Ascending aorta (tissue), 2 donors: ENCODE results near the gene ZFP62. TPM values are rescaled to one million over a fixed set of nuclear protein-coding genes. Genes with fewer than 3 reads are reported as not detected.
"Not testable (repeated sequence)": the region's sequence is repeated elsewhere in the genome, so short reads cannot be mapped to it uniquely, and the experiment has no call there.

Source experiments
- DNase-seq, 2 donors: peaks; one replicate each; pipeline ENCODE4 v3.0.0-alpha.2; 2019; ENCODE audit warnings: low spot score in 2 of 2
- H3K27ac ChIP-seq, 2 donors: fragments of 200-600 bp; sonication (generic); one replicate each; pipeline ENCODE4 v1.5.1; 2016 to 2017; ENCODE audit warnings: mild to moderate bottlenecking in 1 of 2
- H3K27me3 ChIP-seq: fragments of 200-600 bp; sonication (generic); one replicate; pipeline ENCODE4 v1.5.1; 2017
- H3K36me3 ChIP-seq, 2 donors: fragments of 200-600 bp; sonication (generic); one replicate each; pipeline ENCODE4 v1.5.1; 2016
- H3K4me1 ChIP-seq, 2 donors: fragments of 200-600 bp; sonication (generic); one replicate each; pipeline ENCODE4 v1.5.1; 2016 to 2017; ENCODE audit warnings: mild to moderate bottlenecking in 1 of 2
- H3K4me3 ChIP-seq, 2 donors: fragments of 200-600 bp; sonication (generic); one replicate each; pipeline ENCODE4 v1.5.1; 2016 to 2017; ENCODE audit warnings: mild to moderate bottlenecking in 1 of 2
- H3K9me3 ChIP-seq, 2 donors: fragments of 200-600 bp; sonication (generic); one replicate each; pipeline ENCODE4 v1.5.1; 2016
- CTCF ChIP-seq, 3 experiments: fragments of 200-600 bp in 2 of 3; fragments of 450-650 bp in 1 of 3; sonication (generic) in 2 of 3; IDR thresholded peaks; one replicate each; pipeline ENCODE4 v1.5.1; 2016 to 2019; ENCODE audit warnings: antibody characterized with exemption in 3 of 3, mild to moderate bottlenecking in 1 of 3, moderate library complexity in 1 of 3
- intact Hi-C: fragments of 100-400 bp; cut with DNase I; formaldehyde crosslinking; loops from one replicate; pipeline ENCODE4 v1.15.1; 2023
- total RNA-seq: library from RNA; depleted of rRNA; stranded (reverse); fragments of >200 nt; gene quantifications from one replicate; pipeline ENCODE4 v1.1.0, GENCODE V29; 2016

The ZFP62 gene
- total RNA-seq, 1 donor from 2014 or later, result 1.8 TPM

DNA sequence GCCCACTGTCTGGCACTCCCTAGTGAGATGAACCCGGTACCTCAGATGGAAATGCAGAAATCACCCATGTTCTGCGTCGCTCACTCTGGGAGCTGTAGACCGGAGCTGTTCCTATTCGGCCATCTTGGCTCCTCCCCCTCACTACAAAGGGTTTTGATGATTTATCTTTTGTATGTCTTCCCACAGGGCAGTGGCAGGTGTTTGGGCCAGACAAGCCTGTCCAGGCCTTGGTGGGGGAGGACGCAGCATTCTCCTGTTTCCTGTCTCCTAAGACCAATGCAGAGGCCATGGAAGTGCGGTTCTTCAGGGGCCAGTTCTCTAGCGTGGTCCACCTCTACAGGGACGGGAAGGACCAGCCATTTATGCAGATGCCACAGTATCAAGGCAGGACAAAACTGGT, 47.3 kb upstream of the ZFP62 start:
- no peaks in the 10 kb centered on the region for H3K9me3 ChIP-seq
- intact Hi-C loops, result no loop called here
- H3K4me1 ChIP-seq, result no peaks in the 10 kb centered on the region
- H3K27ac ChIP-seq, result no peak overlapping the region
- no peak for TF ChIP-seq CTCF (IDR thresholded peaks at IDR 0.05)
- H3K36me3 ChIP-seq, result no peaks in the 10 kb centered on the region
- no peaks in the 10 kb centered on the region for H3K27me3 ChIP-seq
- H3K4me3 ChIP-seq, result no peak overlapping the region
- no peak for DNase-seq

GRCh38 chr5:180901319-180902009, 40.4 kb upstream of the ZFP62 start:
- Histone ChIP-seq H3K9me3 (no peaks in the 10 kb centered on the region), H3K27ac (no peak overlapping the region), H3K4me1 (no peaks in the 10 kb centered on the region), H3K27me3 (no peaks in the 10 kb centered on the region), H3K36me3 (no peaks in the 10 kb centered on the region), H3K4me3 (no peak overlapping the region)
- TF ChIP-seq CTCF (IDR thresholded peaks at IDR 0.05), result no peak
- DNase-seq, result no peak
- intact Hi-C loops, result no loop called here

GRCh38 chr5:180900178-180900577, 39.1 kb upstream of the ZFP62 start:
- intact Hi-C loops, result no loop called here
- Histone ChIP-seq H3K4me3 (no peak overlapping the region), H3K9me3 (no peaks in the 10 kb centered on the region), H3K36me3 (no peaks in the 10 kb centered on the region), H3K27me3 (no peaks in the 10 kb centered on the region), H3K4me1 (no peaks in the 10 kb centered on the region), H3K27ac (no peak overlapping the region)
- no peak for TF ChIP-seq CTCF (IDR thresholded peaks at IDR 0.05)
- no peak for DNase-seq

DNA sequence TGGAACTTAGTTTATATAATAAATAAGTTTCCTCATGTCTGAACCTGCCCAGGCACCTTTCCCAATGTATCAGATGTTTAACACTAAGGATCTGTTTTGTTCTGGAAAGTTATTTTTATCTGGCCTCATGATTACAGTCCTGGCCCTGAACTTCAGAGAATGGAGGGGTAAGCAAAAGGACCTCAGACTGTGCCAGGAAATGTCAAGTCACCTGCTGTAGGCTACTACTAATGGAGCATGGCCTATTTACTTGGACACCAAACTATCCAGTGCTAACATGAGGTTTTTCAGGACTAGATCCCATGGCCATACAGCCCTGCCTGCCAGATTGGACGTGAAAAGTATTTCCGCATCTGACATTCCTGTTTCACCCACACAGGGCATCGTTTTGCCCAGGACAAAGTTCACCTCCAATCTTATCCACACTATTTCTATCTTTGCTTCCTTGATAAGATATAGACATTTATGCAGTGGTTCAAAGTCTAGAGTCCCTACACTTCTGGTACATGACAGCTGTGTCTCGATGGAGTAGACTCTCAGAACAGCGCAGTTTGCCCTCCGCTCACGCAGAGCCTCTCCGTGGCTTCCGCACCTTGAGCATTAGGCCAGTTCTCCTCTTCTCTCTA, 37.7 kb upstream of the ZFP62 start, which contains the start of gene BTNL8:
Gene BTNL8, plus strand, starts transcription at position 539 of the 626 bp plus-strand sequence. CDS start 152 bp downstream, outside the sequence.
- H3K4me3 ChIP-seq, result no peak within 1 kb of the TSS
- no peak within 1 kb of the TSS for H3K27ac ChIP-seq

GRCh38 chr5:180895330-180895729, 34.3 kb upstream of the ZFP62 start:
- H3K27me3 ChIP-seq, H3K4me3 ChIP-seq, H3K4me1 ChIP-seq, H3K9me3 ChIP-seq, H3K27ac ChIP-seq, H3K36me3 ChIP-seq, intact Hi-C loops, DNase-seq: not testable (repeated sequence)

More for the DNA sequence above, 37.7 kb upstream of the ZFP62 start, which contains the start of gene BTNL8:
- Histone ChIP-seq H3K4me1 (no peaks in the 10 kb centered on the region), H3K36me3 (no peaks in the 10 kb centered on the region), H3K9me3 (no peaks in the 10 kb centered on the region), H3K27me3 (no peaks in the 10 kb centered on the region)
- no peak for DNase-seq
- intact Hi-C loops, result no loop called here
- TF ChIP-seq CTCF (IDR thresholded peaks at IDR 0.05), result no peak

- Histone ChIP-seq H3K4me3 (no peak overlapping the region), H3K27ac (no peak overlapping the region), H3K27me3 (no peaks in the 10 kb centered on the region), H3K4me1 (no peaks in the 10 kb centered on the region), H3K36me3 (no peaks in the 10 kb centered on the region), H3K9me3 (no peaks in the 10 kb centered on the region)
- intact Hi-C loops, result no loop called here
- TF ChIP-seq CTCF (IDR thresholded peaks at IDR 0.05), result no peak
- DNase-seq, result no peak
These were observed 28.3 kb upstream of the ZFP62 start for GRCh38 chr5:180889381-180889780.

DNA sequence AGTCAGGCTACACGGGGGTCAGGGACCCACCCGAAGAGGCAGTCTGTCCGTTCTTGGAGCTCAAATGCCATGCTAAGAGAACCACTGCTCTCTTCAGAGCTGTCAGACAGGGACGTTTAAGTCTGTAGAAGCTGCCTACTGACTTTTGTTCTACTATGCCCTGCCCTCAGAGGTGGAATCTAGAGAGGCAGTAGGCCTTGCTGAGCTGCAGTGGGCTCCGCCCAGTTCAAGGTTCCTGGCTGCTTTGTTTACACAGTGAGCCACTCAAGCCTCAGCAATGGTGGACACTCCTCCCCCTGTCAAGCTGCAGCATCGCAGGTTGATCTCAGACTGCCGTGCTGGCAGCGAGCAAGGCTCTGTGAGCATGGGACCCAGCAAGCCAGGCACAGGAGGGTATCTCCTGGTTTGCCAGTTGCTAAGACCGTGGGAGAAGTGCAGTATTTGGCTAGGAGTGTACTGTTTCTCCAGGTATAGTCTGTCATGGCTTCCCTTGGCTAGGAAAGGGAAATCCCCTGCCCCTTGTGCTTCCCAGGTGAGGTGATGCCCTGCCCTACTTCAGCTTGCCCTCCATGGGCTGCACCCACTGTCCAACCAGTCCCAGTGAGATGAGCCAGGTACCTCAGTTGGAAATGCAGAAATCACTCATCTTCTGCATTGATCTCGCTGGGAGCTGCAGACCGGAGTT, 24.9 kb upstream of the ZFP62 start:
- DNase-seq, intact Hi-C loops, H3K27me3 ChIP-seq, H3K36me3 ChIP-seq, H3K9me3 ChIP-seq, H3K4me1 ChIP-seq, H3K27ac ChIP-seq, H3K4me3 ChIP-seq: not testable (repeated sequence)
